ENCODE results near the gene PIP5K1C. TPM values are rescaled to one million over a fixed set of nuclear protein-coding genes. Genes with fewer than 3 reads are reported as not detected.

Gene PIP5K1C
- total RNA-seq, 4 donors from 2014 or later = 12.0 to 25.3 (median 15.2) TPM

DNA sequence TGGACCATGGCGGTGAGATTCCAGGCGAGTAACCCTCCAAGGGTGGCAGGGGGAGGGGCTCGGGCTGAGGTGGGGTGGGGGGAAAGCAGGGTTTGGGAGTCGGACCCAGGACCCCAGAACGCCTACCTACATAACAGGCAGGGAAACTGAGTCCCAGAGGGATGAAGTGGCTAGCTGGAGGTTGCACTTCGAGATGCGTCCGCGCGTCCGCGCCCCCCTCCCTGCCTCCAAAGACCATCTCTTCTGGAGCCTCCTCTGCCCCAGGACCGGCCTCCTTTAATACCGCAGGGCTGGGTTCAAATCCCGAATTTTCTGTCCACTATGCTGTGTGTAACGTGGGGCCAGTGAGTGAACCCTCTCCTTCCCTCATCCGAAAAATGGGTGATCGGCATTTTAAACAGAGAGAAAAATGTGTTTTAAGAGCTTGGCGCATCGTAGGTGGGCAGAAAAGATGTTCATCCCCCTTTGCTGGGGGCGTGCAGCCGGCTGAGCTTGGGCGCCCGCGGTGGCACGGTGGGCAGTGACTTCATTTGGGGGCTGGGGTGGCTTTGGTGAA lies 21.7 kb upstream of the PIP5K1C start:
- DNase-seq = no peak

DNA sequence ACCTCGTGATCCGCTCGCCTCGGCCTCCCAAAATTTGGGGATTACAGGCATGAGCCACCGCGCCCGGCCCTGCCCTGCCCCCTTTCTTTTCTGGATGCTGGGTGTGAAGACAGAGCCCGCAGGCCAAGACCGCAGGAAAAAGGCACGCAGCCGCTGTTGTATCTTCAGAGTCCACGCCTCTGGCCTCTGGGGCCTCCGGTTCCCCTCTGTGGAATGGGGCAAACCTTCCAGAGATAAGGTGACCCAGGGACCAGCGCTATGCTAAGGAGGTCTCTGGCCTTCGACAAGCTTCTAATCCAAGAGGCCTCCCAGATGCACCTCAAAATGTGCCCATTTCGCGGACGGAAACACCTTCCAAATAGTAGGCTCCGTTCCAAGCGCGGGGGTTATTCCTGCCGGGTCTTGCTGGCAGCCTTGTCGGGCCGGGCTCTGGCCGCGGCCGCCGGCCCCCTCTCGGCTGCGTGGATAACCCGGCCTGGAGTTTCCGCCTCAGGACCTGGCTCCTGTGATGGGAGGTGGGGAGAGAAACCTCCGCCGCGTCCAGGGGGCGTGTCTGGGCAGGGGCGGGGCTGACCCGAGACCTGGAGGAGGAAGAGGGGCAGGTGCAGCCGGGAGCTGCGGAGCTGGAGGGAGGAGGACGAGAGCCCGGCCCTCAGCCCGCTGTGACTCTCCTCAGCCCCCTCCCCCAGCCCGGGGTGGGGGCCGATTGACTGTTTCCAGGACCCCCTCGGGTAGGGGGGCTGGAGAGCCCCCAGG lies 21.0 kb upstream of the PIP5K1C start:
- H3K4me1 ChIP-seq = peaks cover 21 to 84% (median 23%) of the 10 kb centered on the region in 3 donors
- H3K27me3 ChIP-seq = peaks cover 4 to 57% (median 14%) of the 10 kb centered on the region in 4 donors
- H3K4me3 ChIP-seq = peak overlapping the region; percentile 28 to 63 (median 44)
- intact Hi-C loops (cut with DNase I) = no loop called here
- peak overlapping the region; percentile 2 to 73 (median 48) for H3K27ac ChIP-seq
- TF ChIP-seq, protein P1, sequence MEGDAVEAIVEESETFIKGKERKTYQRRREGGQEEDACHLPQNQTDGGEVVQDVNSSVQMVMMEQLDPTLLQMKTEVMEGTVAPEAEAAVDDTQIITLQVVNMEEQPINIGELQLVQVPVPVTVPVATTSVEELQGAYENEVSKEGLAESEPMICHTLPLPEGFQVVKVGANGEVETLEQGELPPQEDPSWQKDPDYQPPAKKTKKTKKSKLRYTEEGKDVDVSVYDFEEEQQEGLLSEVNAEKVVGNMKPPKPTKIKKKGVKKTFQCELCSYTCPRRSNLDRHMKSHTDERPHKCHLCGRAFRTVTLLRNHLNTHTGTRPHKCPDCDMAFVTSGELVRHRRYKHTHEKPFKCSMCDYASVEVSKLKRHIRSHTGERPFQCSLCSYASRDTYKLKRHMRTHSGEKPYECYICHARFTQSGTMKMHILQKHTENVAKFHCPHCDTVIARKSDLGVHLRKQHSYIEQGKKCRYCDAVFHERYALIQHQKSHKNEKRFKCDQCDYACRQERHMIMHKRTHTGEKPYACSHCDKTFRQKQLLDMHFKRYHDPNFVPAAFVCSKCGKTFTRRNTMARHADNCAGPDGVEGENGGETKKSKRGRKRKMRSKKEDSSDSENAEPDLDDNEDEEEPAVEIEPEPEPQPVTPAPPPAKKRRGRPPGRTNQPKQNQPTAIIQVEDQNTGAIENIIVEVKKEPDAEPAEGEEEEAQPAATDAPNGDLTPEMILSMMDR (IDR thresholded peaks at IDR 0.05) = peak in 3 of 6 experiments; percentile 18 to 56 (median 36)
- TF ChIP-seq POLR2A (IDR thresholded peaks at IDR 0.05) = peak in 2 of 4 donors; percentile 39 to 65
- DNase-seq = no peak
- H3K9me3 ChIP-seq = no peaks in the 10 kb centered on the region
- 14% methylated on average over 8 to 25 of the region's 46 CpGs for WGBS, 2 donors
- H3K36me3 ChIP-seq = no peaks in the 10 kb centered on the region

More for the DNA sequence above, 21.7 kb upstream of the PIP5K1C start:
- no peaks in the 10 kb centered on the region for H3K9me3 ChIP-seq
- TF ChIP-seq, protein P1 (IDR thresholded peaks at IDR 0.05) = no peak
- no peak for TF ChIP-seq POLR2A (IDR thresholded peaks at IDR 0.05)
- peaks cover 21 to 77% (median 23%) of the 10 kb centered on the region in 3 donors for H3K4me1 ChIP-seq
- H3K4me3 ChIP-seq = peak overlapping the region; percentile 28 to 63 (median 44)
- peak overlapping the region; percentile 21 to 57 (median 40) for H3K27ac ChIP-seq
- H3K36me3 ChIP-seq = no peaks in the 10 kb centered on the region
- intact Hi-C loops (cut with DNase I) = no loop called here
- 4 to 8% methylated on average over 8 of the region's 26 CpGs for WGBS, 2 donors
- peaks cover 4 to 57% (median 14%) of the 10 kb centered on the region in 4 donors for H3K27me3 ChIP-seq

GRCh38 chr19:3720349-3720917 lies 20.2 kb upstream of the PIP5K1C start:
- H3K4me1 ChIP-seq = peaks cover 21 to 84% (median 23%) of the 10 kb centered on the region in 3 donors
- peak overlapping the region in 3 of 4 donors; percentile 23 to 73 (median 40) for H3K27ac ChIP-seq
- TF ChIP-seq, protein P1 (IDR thresholded peaks at IDR 0.05) = no peak
- TF ChIP-seq POLR2A (IDR thresholded peaks at IDR 0.05) = no peak
- 12 to 22% methylated on average over 6 to 9 of the region's 9 CpGs for WGBS, 2 donors
- H3K9me3 ChIP-seq = no peaks in the 10 kb centered on the region
- intact Hi-C loops (cut with DNase I) = no loop called here
- peak overlapping the region in 1 of 4 donors; percentile 40 for H3K4me3 ChIP-seq
- DNase-seq = no peak
- peaks cover 4 to 57% (median 14%) of the 10 kb centered on the region in 4 donors for H3K27me3 ChIP-seq
- no peaks in the 10 kb centered on the region for H3K36me3 ChIP-seq

- Histone ChIP-seq H3K9me3 (no peaks in the 10 kb centered on the region), H3K36me3 (no peaks in the 10 kb centered on the region), H3K4me1 (peaks cover 21 to 78% (median 23%) of the 10 kb centered on the region in 3 donors), H3K27ac (peak overlapping the region in 2 of 4 donors; percentile 40 to 73), H3K27me3 (peaks cover 4 to 57% (median 14%) of the 10 kb centered on the region in 4 donors), H3K4me3 (no peak overlapping the region)
- intact Hi-C loops (cut with DNase I) = no loop called here
- WGBS, 2 donors = 59 to 78% methylated on average over 3 to 4 of the region's 4 CpGs
- DNase-seq = no peak
- TF ChIP-seq, protein P1 (IDR thresholded peaks at IDR 0.05) = no peak
- TF ChIP-seq POLR2A (IDR thresholded peaks at IDR 0.05) = no peak
Measured at GRCh38 chr19:3719868-3720267, 19.6 kb upstream of the PIP5K1C start.

Data from esophagus squamous epithelium (tissue), 5 donors.